HepG2 (cell line): ENCODE data around the gene SLC17A9. TPM values are rescaled to one million over a fixed set of nuclear protein-coding genes. Genes with fewer than 3 reads are reported as not detected.

Experiments
- BRCA1 ChIP-seq: sonication (generic); formaldehyde crosslinking; IDR thresholded peaks from 2 replicates; pipeline ENCODE4 v1.4.0; 2020; ENCODE audit warnings: missing genetic modification reagents
- DNMT3B ChIP-seq: conservative IDR thresholded peaks from 2 replicates; pipeline ENCODE4 v1.6.1; 2016; ENCODE audit warnings: missing biosample characterization, control low read depth
- DR1 ChIP-seq: sonication (generic); formaldehyde crosslinking; IDR thresholded peaks from 2 replicates; pipeline ENCODE4 v1.8.0; 2021; ENCODE audit warnings: mild to moderate bottlenecking, missing genetic modification reagents, inconsistent platforms
- GTF3A ChIP-seq: sonication (generic); formaldehyde crosslinking; conservative IDR thresholded peaks from 2 replicates; pipeline ENCODE4 v1.4.0; 2020; ENCODE audit warnings: mild to moderate bottlenecking, missing genetic modification reagents
- POGZ ChIP-seq: sonication (generic); formaldehyde crosslinking; IDR thresholded peaks from 2 replicates; pipeline ENCODE4 v1.4.0; 2020; ENCODE audit warnings: mild to moderate bottlenecking, missing genetic modification reagents
- RFX1 ChIP-seq: fragments of 450-650 bp; IDR thresholded peaks from 2 replicates; pipeline ENCODE4 v1.6.1; 2017
- RNF2 ChIP-seq: fragments of 450-650 bp; conservative IDR thresholded peaks from 2 replicates; pipeline ENCODE4 v1.6.1; 2016; ENCODE audit warnings: low read depth
- SAP130 ChIP-seq: IDR thresholded peaks from 2 replicates; pipeline ENCODE4 v1.6.1; 2016; ENCODE audit warnings: low read depth
- SATB2 ChIP-seq: sonication (generic); formaldehyde crosslinking; IDR thresholded peaks from 2 replicates; pipeline ENCODE4 v1.5.0; 2020; ENCODE audit warnings: missing genetic modification reagents
- SIN3A ChIP-seq: IDR thresholded peaks from 2 replicates; pipeline ENCODE4 v1.6.1; 2011; ENCODE audit warnings: low read depth, mild to moderate bottlenecking, control low read depth, low read length, borderline replicate concordance
- SMAD9 ChIP-seq: sonication (generic); formaldehyde crosslinking; IDR thresholded peaks from 2 replicates; pipeline ENCODE4 v1.5.1; 2020; ENCODE audit warnings: mild to moderate bottlenecking, missing genetic modification reagents
- SNAI1 ChIP-seq: sonication (generic); formaldehyde crosslinking; IDR thresholded peaks from 2 replicates; pipeline ENCODE4 v1.5.0; 2020; ENCODE audit warnings: mild to moderate bottlenecking, missing genetic modification reagents, borderline replicate concordance
- SNRNP70 ChIP-seq: fragments of 200-400 bp; formaldehyde crosslinking; IDR thresholded peaks from 2 replicates; pipeline ENCODE4 v1.6.1; 2017; ENCODE audit warnings: mild to moderate bottlenecking, low read depth, low read length, moderate library complexity
- SP2 ChIP-seq: sonication (generic); formaldehyde crosslinking; IDR thresholded peaks from 2 replicates; pipeline ENCODE4 v1.5.1; 2020; ENCODE audit warnings: mild to moderate bottlenecking, missing genetic modification reagents
- ZC3H4 ChIP-seq: sonication (generic); formaldehyde crosslinking; IDR thresholded peaks from 2 replicates; pipeline ENCODE4 v1.4.0; 2020; ENCODE audit warnings: missing genetic modification reagents, borderline replicate concordance
- ZKSCAN8 ChIP-seq: IDR thresholded peaks from 2 replicates; pipeline ENCODE4 v1.6.1; 2016; ENCODE audit warnings: borderline replicate concordance, missing genetic modification reagents, missing compliant biosample characterization
- ZNF12 ChIP-seq: sonication (generic); formaldehyde crosslinking; IDR thresholded peaks from 2 replicates; pipeline ENCODE4 v1.5.0; 2020; ENCODE audit warnings: missing genetic modification reagents
- ZNF678 ChIP-seq: sonication (generic); formaldehyde crosslinking; IDR thresholded peaks from 2 replicates; pipeline ENCODE4 v1.4.0; 2020; ENCODE audit warnings: mild to moderate bottlenecking, missing genetic modification reagents
- ZNF709 ChIP-seq: sonication (generic); formaldehyde crosslinking; IDR thresholded peaks from 2 replicates; pipeline ENCODE4 v1.5.0; 2020; ENCODE audit warnings: mild to moderate bottlenecking, missing genetic modification reagents
- polyA plus RNA-seq, 8 experiments: library from polyadenylated mRNA; depleted of rRNA in 3 of 8; stranded (reverse) in 7 of 8; unstranded in 1 of 8; fragments of >200 nt; fragmentation: Illumina TruSeq in 4 of 8; extraction: Trizol in 4 of 8; gene quantifications; 2 replicates each; pipeline versions ENCODE4 v1.2.1 to v1.2.3, GENCODE V29; 2011 to 2016; ENCODE audit warnings: low read depth in 4 of 8, missing spikeins in 1 of 8, mixed read lengths in 1 of 8; ENCODE audit not compliant: insufficient read depth in 1 of 8
- total RNA-seq, 5 experiments: library from RNA; depleted of rRNA; stranded (reverse); fragments of >200 nt; fragmentation: Illumina TruSeq; extraction: Trizol; gene quantifications; 2 replicates each; pipeline ENCODE4 v1.2.3, GENCODE V29; 2016; ENCODE audit warnings: low read depth in 1 of 5
- TF ChIP-seq, protein P1 (sequence below): conservative IDR thresholded peaks from 2 replicates; pipeline ENCODE4 v1.6.1; 2018; ENCODE audit warnings: missing genetic modification reagents
- TF ChIP-seq, protein P2 (sequence below): sonication (generic); formaldehyde crosslinking; IDR thresholded peaks from 2 replicates; pipeline ENCODE4 v1.4.0; 2020; ENCODE audit warnings: missing genetic modification reagents, borderline replicate concordance
- TF ChIP-seq, protein P3 (sequence below): sonication (generic); formaldehyde crosslinking; IDR thresholded peaks from 2 replicates; pipeline ENCODE4 v1.4.0; 2020; ENCODE audit warnings: missing genetic modification reagents
- TF ChIP-seq, protein P4 (sequence below): sonication (generic); formaldehyde crosslinking; IDR thresholded peaks from 2 replicates; pipeline ENCODE4 v1.5.0; 2020; ENCODE audit warnings: missing genetic modification reagents

Gene SLC17A9
- total and polyA plus RNA-seq, 2 of the 13 experiments (the other 11 are each of a cell fraction or from before 2014, with no cell fraction given), result 110 to 191 TPM

DNA sequence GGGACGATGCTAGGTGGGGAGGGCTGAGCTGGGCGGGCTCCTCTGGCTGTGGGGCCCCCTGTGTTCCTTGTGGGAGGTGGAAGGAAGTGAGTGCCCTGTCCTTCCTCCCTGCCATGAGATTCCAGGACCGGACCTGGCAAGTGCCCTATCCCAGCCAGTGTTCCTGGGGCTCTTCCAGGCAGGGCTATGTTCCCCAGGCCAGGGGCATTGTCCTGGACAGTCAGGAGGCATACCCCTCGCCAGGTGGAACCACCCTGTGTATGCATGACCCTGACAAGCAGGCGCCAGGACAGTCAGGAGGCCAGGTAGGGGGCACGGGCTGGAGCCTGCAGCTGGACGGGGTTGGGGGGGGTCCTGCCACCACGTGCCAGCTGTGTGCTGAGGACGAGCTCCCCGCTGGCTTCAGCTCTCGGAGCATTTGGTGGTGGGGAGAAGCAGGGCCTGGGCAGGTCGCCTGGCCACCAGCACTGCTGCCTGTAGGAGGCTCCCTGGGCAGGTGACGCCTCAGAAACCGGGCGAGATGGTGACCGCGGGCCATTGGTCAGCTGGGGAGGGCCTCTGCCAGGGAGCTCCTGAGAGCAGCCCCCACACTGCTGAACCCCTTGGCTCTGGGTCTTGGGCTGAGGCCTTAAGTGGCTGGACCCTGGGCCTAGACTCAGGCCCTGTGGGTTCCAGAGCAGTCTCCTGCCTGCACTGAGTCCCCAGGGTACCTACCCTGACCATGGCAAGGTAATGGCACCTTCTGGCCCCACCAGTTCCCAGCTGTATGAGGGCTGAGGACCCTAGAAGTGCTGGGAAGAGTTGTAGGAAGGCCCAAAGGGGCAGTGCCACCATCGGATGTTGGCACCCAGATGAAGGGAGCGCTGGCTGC is 694 bp downstream of the SLC17A9 start (continued):
- TF ChIP-seq, protein P1, sequence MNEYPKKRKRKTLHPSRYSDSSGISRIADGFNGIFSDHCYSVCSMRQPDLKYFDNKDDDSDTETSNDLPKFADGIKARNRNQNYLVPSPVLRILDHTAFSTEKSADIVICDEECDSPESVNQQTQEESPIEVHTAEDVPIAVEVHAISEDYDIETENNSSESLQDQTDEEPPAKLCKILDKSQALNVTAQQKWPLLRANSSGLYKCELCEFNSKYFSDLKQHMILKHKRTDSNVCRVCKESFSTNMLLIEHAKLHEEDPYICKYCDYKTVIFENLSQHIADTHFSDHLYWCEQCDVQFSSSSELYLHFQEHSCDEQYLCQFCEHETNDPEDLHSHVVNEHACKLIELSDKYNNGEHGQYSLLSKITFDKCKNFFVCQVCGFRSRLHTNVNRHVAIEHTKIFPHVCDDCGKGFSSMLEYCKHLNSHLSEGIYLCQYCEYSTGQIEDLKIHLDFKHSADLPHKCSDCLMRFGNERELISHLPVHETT (CRISPR knock-in tag), result no peak
- TF ChIP-seq ZKSCAN8, result peak; percentile 58; the same call in 1 of the 2 replicates
- TF ChIP-seq RFX1, result no peak
- TF ChIP-seq SNRNP70, result no peak
- TF ChIP-seq, protein P2, sequence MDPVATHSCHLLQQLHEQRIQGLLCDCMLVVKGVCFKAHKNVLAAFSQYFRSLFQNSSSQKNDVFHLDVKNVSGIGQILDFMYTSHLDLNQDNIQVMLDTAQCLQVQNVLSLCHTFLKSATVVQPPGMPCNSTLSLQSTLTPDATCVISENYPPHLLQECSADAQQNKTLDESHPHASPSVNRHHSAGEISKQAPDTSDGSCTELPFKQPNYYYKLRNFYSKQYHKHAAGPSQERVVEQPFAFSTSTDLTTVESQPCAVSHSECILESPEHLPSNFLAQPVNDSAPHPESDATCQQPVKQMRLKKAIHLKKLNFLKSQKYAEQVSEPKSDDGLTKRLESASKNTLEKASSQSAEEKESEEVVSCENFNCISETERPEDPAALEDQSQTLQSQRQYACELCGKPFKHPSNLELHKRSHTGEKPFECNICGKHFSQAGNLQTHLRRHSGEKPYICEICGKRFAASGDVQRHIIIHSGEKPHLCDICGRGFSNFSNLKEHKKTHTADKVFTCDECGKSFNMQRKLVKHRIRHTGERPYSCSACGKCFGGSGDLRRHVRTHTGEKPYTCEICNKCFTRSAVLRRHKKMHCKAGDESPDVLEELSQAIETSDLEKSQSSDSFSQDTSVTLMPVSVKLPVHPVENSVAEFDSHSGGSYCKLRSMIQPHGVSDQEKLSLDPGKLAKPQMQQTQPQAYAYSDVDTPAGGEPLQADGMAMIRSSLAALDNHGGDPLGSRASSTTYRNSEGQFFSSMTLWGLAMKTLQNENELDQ, result no peak
- no peak for TF ChIP-seq SMAD9
- TF ChIP-seq SNAI1 (CRISPR knock-in tag), result peak; percentile 95; the same call in 1 of the 2 replicates
- TF ChIP-seq DR1 (CRISPR knock-in tag), result 0 out of 2 replicates have a peak, but pooled peaks have one; percentile 0
- TF ChIP-seq ZNF709 (CRISPR knock-in tag), result peak; percentile 73; the same call in 1 of the 2 replicates
- peak; percentile 54; the same call in 1 of the 2 replicates for TF ChIP-seq RNF2
- TF ChIP-seq SAP130 (CRISPR knock-in tag), result no peak
- 0 out of 2 replicates have a peak, but pooled peaks have one; percentile 17 for TF ChIP-seq DNMT3B (CRISPR knock-in tag)
- TF ChIP-seq BRCA1 (CRISPR knock-in tag), result peak; percentile 45; the same call in 1 of the 2 replicates
- no peak for TF ChIP-seq SATB2
- TF ChIP-seq POGZ, result peak; percentile 70; the same call in 1 of the 2 replicates
- peak; percentile 19; the same call in 1 of the 2 replicates for TF ChIP-seq ZNF12
- TF ChIP-seq, protein P3, sequence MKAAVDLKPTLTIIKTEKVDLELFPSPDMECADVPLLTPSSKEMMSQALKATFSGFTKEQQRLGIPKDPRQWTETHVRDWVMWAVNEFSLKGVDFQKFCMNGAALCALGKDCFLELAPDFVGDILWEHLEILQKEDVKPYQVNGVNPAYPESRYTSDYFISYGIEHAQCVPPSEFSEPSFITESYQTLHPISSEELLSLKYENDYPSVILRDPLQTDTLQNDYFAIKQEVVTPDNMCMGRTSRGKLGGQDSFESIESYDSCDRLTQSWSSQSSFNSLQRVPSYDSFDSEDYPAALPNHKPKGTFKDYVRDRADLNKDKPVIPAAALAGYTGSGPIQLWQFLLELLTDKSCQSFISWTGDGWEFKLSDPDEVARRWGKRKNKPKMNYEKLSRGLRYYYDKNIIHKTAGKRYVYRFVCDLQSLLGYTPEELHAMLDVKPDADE (CRISPR knock-in tag), result peak; percentile 92
- TF ChIP-seq, protein P4, sequence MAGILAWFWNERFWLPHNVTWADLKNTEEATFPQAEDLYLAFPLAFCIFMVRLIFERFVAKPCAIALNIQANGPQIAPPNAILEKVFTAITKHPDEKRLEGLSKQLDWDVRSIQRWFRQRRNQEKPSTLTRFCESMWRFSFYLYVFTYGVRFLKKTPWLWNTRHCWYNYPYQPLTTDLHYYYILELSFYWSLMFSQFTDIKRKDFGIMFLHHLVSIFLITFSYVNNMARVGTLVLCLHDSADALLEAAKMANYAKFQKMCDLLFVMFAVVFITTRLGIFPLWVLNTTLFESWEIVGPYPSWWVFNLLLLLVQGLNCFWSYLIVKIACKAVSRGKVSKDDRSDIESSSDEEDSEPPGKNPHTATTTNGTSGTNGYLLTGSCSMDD (CRISPR knock-in tag), result 0 out of 2 replicates have a peak, but pooled peaks have one; percentile 18
- TF ChIP-seq ZNF678 (CRISPR knock-in tag), result 0 out of 2 replicates have a peak, but pooled peaks have one; percentile 56
- TF ChIP-seq ZC3H4 (CRISPR knock-in tag), result peak; percentile 81
- peak; percentile 59 for TF ChIP-seq SP2
- no peak; the same call in 1 of the 2 replicates for TF ChIP-seq GTF3A (CRISPR knock-in tag)
- TF ChIP-seq SIN3A, result peak; percentile 77; the same call in 1 of the 2 replicates
